KMS-11 (cell line): ENCODE data around the gene EFCC1.
"Not testable (repeated sequence)": the region's sequence is repeated elsewhere in the genome, so short reads cannot be mapped to it uniquely, and the experiment has no call there.

Experiments used
- H2AFZ ChIP-seq: fragments of 200-600 bp; sonication (generic); 2 replicates; pipeline ENCODE4 v1.6.1; 2016; ENCODE audit warnings: antibody characterized with exemption, mixed run types, low read depth
- H3K27ac ChIP-seq: fragments of 200-600 bp; sonication (generic); 2 replicates; pipeline ENCODE4 v1.6.1; 2016; ENCODE audit warnings: mild to moderate bottlenecking, mixed run types
- H3K27me3 ChIP-seq: fragments of 200-600 bp; sonication (generic); 2 replicates; pipeline ENCODE4 v1.6.1; 2017; ENCODE audit warnings: mild to moderate bottlenecking, low read depth, mixed run types, moderate library complexity; ENCODE audit not compliant: insufficient read depth
- H3K36me3 ChIP-seq: fragments of 200-600 bp; sonication (generic); 2 replicates; pipeline ENCODE4 v1.6.1; 2017; ENCODE audit warnings: mild to moderate bottlenecking, mixed run types; ENCODE audit not compliant: insufficient read depth
- H3K4me1 ChIP-seq: fragments of 200-600 bp; sonication (generic); 2 replicates; pipeline ENCODE4 v1.6.1; 2016; ENCODE audit warnings: mild to moderate bottlenecking, low read depth, mixed run types; ENCODE audit not compliant: poor library complexity, severe bottlenecking
- H3K4me2 ChIP-seq: fragments of 200-600 bp; sonication (generic); 2 replicates; pipeline ENCODE4 v1.7.0; 2016; ENCODE audit warnings: mild to moderate bottlenecking, mixed run types
- H3K4me3 ChIP-seq: fragments of 200-600 bp; sonication (generic); IDR thresholded peaks from 2 replicates; pipeline ENCODE4 v1.6.1; 2017; ENCODE audit warnings: low read depth, low read length, mixed read lengths; ENCODE audit not compliant: insufficient read depth
- H3K79me2 ChIP-seq: fragments of 200-600 bp; sonication (generic); 2 replicates; pipeline ENCODE4 v1.6.1; 2016; ENCODE audit warnings: low read depth, mixed run types; ENCODE audit not compliant: insufficient read depth
- H3K9ac ChIP-seq: fragments of 200-600 bp; sonication (generic); 2 replicates; pipeline ENCODE4 v1.6.1; 2016; ENCODE audit warnings: mild to moderate bottlenecking, mixed run types
- H4K20me1 ChIP-seq: fragments of 200-600 bp; sonication (generic); 2 replicates; pipeline ENCODE4 v1.6.1; 2016; ENCODE audit warnings: mild to moderate bottlenecking, mixed run types; ENCODE audit not compliant: insufficient read depth
- TF ChIP-seq, protein P1 (sequence below): fragments of 200-600 bp; sonication (generic); conservative IDR thresholded peaks from 2 replicates; pipeline ENCODE4 v1.6.1; 2017; ENCODE audit warnings: low read depth, mild to moderate bottlenecking, antibody characterized with exemption, low read length, moderate library complexity, mixed read lengths

The EFCC1 gene

GRCh38 chr3:129063841-129064482 lies 62.9 kb downstream of the EFCC1 start:
- Histone ChIP-seq H3K36me3 (no peaks in the 10 kb centered on the region), H3K27me3 (no peaks in the 10 kb centered on the region; the same call in 1 of the 2 replicates), H3K27ac (no peak overlapping the region), H4K20me1 (no peaks in the 10 kb centered on the region), H2AFZ (no peak overlapping the region), H3K4me1 (peaks cover 9% of the 10 kb centered on the region), H3K79me2 (no peaks in the 10 kb centered on the region), H3K4me2 (no peak overlapping the region), H3K4me3 (no peak overlapping the region), H3K9ac (no peak overlapping the region)
- TF ChIP-seq, protein P1, sequence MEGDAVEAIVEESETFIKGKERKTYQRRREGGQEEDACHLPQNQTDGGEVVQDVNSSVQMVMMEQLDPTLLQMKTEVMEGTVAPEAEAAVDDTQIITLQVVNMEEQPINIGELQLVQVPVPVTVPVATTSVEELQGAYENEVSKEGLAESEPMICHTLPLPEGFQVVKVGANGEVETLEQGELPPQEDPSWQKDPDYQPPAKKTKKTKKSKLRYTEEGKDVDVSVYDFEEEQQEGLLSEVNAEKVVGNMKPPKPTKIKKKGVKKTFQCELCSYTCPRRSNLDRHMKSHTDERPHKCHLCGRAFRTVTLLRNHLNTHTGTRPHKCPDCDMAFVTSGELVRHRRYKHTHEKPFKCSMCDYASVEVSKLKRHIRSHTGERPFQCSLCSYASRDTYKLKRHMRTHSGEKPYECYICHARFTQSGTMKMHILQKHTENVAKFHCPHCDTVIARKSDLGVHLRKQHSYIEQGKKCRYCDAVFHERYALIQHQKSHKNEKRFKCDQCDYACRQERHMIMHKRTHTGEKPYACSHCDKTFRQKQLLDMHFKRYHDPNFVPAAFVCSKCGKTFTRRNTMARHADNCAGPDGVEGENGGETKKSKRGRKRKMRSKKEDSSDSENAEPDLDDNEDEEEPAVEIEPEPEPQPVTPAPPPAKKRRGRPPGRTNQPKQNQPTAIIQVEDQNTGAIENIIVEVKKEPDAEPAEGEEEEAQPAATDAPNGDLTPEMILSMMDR = no peak

GRCh38 chr3:129065016-129065719 lies 64.1 kb downstream of the EFCC1 start:
- Histone ChIP-seq H3K27ac (no peak overlapping the region), H2AFZ (no peak overlapping the region), H3K4me2 (no peak overlapping the region), H3K9ac (no peak overlapping the region), H4K20me1 (no peaks in the 10 kb centered on the region), H3K4me1 (no peaks in the 10 kb centered on the region), H3K27me3 (no peaks in the 10 kb centered on the region; the same call in 1 of the 2 replicates), H3K4me3 (no peak overlapping the region), H3K79me2 (no peaks in the 10 kb centered on the region), H3K36me3 (no peaks in the 10 kb centered on the region)
- TF ChIP-seq, protein P1 = no peak

DNA sequence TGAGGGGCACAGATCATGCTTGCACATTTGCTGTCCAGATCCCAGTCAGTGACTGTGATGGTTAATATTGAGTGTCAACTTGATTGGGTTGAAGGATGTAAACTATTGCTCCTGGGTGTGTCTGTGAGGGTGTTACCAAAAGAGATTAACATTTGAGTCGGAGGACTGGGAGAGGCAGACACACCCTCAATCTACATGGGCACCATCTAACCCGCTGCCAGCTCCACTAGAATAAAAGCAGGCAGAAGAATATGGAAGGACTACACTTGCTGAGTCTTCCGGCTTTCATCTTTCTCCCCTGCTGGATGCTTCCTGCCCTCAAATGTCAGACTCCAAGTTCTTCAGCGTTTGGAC lies 64.6 kb downstream of the EFCC1 start:
- no peak overlapping the region for H3K4me2 ChIP-seq
- no peaks in the 10 kb centered on the region; the same call in 1 of the 2 replicates for H3K27me3 ChIP-seq
- H2AFZ ChIP-seq = no peak overlapping the region
- no peaks in the 10 kb centered on the region for H3K4me1 ChIP-seq
- H3K79me2 ChIP-seq = no peaks in the 10 kb centered on the region
- H3K27ac ChIP-seq = no peak overlapping the region
- TF ChIP-seq, protein P1 = no peak
- no peak overlapping the region for H3K9ac ChIP-seq
- no peaks in the 10 kb centered on the region for H3K36me3 ChIP-seq
- H4K20me1 ChIP-seq = no peaks in the 10 kb centered on the region
- no peak overlapping the region for H3K4me3 ChIP-seq

GRCh38 chr3:129067719-129068118 lies 66.6 kb downstream of the EFCC1 start:
- not testable (repeated sequence) for H3K27ac ChIP-seq, H3K4me3 ChIP-seq, H3K27me3 ChIP-seq, H3K4me2 ChIP-seq, H3K36me3 ChIP-seq, H4K20me1 ChIP-seq, H3K4me1 ChIP-seq, H2AFZ ChIP-seq, H3K9ac ChIP-seq, H3K79me2 ChIP-seq

DNA sequence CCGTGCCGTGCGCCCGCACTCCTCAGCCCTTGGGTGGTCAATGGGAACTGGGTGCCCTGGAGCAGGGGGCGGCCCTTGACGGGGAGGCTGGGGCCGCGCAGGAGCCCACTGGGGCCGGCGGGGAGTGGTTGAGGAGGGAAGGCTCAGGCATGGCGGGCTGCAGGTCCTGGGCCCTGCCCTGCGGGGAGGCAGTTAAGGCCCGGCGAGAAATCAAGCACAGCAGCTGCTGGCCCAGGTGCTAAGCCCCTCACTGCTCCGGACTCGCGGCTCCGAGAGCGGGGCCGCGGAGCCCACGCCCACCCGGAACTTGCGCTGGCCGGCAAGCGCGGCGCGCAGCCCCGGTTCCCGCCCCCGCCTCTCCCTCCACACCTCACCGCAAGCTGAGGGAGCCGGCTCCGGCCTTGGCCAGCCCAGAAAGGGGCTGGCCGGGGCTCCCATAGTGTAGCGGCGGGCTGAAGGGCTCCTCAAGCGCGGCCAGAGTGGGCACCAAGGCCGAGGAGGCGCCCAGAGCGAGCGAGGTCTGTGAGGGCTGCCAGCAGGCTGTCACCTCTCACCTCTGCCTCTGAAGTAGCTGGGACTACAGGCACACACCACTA lies 67.3 kb downstream of the EFCC1 start:
- Histone ChIP-seq H3K27me3 (no peaks in the 10 kb centered on the region; the same call in 1 of the 2 replicates), H4K20me1 (no peaks in the 10 kb centered on the region), H3K4me1 (no peaks in the 10 kb centered on the region), H3K36me3 (no peaks in the 10 kb centered on the region), H3K4me3 (no peak overlapping the region), H3K27ac (no peak overlapping the region), H3K9ac (no peak overlapping the region), H2AFZ (no peak overlapping the region), H3K4me2 (no peak overlapping the region), H3K79me2 (no peaks in the 10 kb centered on the region)
- TF ChIP-seq, protein P1 = no peak

DNA sequence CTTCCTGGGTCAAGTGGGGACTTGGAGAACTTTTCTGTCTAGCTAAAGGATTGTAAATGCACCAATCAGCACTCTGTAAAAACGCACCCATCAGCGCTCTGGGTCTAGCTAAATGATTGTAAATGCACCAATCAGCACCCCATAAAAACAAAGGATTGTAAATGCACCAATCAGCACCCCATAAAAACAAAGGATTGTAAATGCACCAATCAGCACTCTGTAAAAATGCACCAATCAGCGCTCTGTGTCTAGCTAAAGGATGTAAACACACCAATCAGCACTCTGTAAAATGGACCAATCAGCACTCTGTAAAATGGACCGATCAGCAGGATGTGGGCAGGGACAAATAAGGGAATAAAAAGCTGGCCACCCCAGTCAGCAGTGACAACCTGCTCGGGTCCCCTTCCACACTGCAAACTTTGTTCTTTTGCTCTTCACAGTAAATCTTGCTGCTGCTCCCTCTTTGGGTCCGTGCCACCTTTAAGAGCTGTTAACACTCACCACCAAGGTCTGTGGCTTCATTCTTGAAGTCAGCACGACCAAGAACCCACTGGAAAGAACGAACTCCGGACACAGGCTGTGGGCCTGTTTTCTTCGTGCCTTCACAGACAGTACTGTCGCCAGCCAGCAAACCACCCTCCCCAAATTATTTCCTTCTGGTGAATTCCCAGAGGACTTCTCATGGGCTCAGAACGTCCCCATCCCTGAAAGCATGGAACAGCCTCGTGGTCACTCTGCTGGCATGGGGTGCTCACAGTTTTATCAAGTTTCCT lies 68.4 kb downstream of the EFCC1 start:
- not testable (repeated sequence) for H3K4me3 ChIP-seq, H3K9ac ChIP-seq, H3K27ac ChIP-seq, H3K27me3 ChIP-seq, H3K4me2 ChIP-seq, H3K36me3 ChIP-seq, H3K4me1 ChIP-seq, H3K79me2 ChIP-seq, H2AFZ ChIP-seq, H4K20me1 ChIP-seq
